ENCODE measurements around the gene LONRF2.

GRCh38 chr2:100294162-100294497, 28.2 kb downstream of the LONRF2 start:
- no peak for TF ChIP-seq CTCF (IDR thresholded peaks at IDR 0.05; ENCODE audit: insufficient read depth, low read depth, low read length)
- no peak for TF ChIP-seq EZH2 (IDR thresholded peaks at IDR 0.05; ENCODE audit: insufficient read depth, low read length)

Measured in astrocyte (in vitro differentiated cells and primary cell).